BE2C (cell line): ENCODE data around the gene GABBR2.

Source experiments
- DNase-seq: peaks from one replicate; pipeline ENCODE4 v3.0.0-alpha.2; 2020
- H3K27me3 ChIP-seq: fragments of 250-450 bp; sonication (Bioruptor Pico); 2 replicates; pipeline ENCODE4 v1.5.1; 2020; ENCODE audit warnings: mild to moderate bottlenecking
- H3K36me3 ChIP-seq: fragments of 250-450 bp; sonication (Bioruptor Pico); 2 replicates; pipeline ENCODE4 v1.5.1; 2020; ENCODE audit warnings: mild to moderate bottlenecking
- H3K4me1 ChIP-seq: fragments of 250-450 bp; sonication (Bioruptor Pico); 2 replicates; pipeline ENCODE4 v1.5.1; 2020
- H3K4me3 ChIP-seq: 2 replicates; pipeline ENCODE4 v1.5.1; 2011; ENCODE audit warnings: low read depth, low read length
- H3K9me3 ChIP-seq: fragments of 250-450 bp; sonication (Bioruptor Pico); 2 replicates; pipeline ENCODE4 v1.5.1; 2020
- CTCF ChIP-seq: IDR thresholded peaks from 2 replicates; pipeline ENCODE4 v1.5.1; 2012; ENCODE audit warnings: mild to moderate bottlenecking, low read depth, low read length

Gene GABBR2

GRCh38 chr9:98241357-98242300 lies 467.1 kb downstream of the GABBR2 start:
- H3K4me1 ChIP-seq, result no peaks in the 10 kb centered on the region
- peak; percentile 46 for TF ChIP-seq CTCF
- H3K27me3 ChIP-seq, result no peaks in the 10 kb centered on the region
- DNase-seq, result no peak
- no peaks in the 10 kb centered on the region for H3K36me3 ChIP-seq
- no peak overlapping the region for H3K4me3 ChIP-seq
- H3K9me3 ChIP-seq, result no peaks in the 10 kb centered on the region

GRCh38 chr9:98240475-98240874 lies 468.3 kb downstream of the GABBR2 start:
- Histone ChIP-seq H3K4me3 (no peak overlapping the region), H3K36me3 (no peaks in the 10 kb centered on the region), H3K27me3 (no peaks in the 10 kb centered on the region), H3K9me3 (no peaks in the 10 kb centered on the region), H3K4me1 (no peaks in the 10 kb centered on the region)
- no peak for TF ChIP-seq CTCF
- DNase-seq, result no peak
